H1 (cell line): Measurements from ENCODE around the gene VSNL1. TPM values are rescaled to one million over a fixed set of nuclear protein-coding genes. Genes with fewer than 3 reads are reported as not detected.

Source experiments
- JUN ChIP-seq: IDR thresholded peaks from 2 replicates; pipeline ENCODE4 v1.6.1; 2011; ENCODE audit warnings: low read depth, mild to moderate bottlenecking, improper control_type of control experiment, low read length
- PHF8 ChIP-seq: fragments of 200-600 bp; sonication (generic); conservative IDR thresholded peaks from 2 replicates; pipeline ENCODE4 v1.7.1; 2012; ENCODE audit warnings: low read depth, mild to moderate bottlenecking, inconsistent platforms, low read length, moderate library complexity
- POU5F1 ChIP-seq: IDR thresholded peaks from 2 replicates; pipeline ENCODE4 v1.6.1; 2011; ENCODE audit warnings: low read depth, mild to moderate bottlenecking, low read length, moderate library complexity
- SIX5 ChIP-seq: IDR thresholded peaks from 2 replicates; pipeline ENCODE4 v1.6.1; 2011; ENCODE audit warnings: mild to moderate bottlenecking, low read depth, low read length
- TAF1 ChIP-seq: IDR thresholded peaks from 2 replicates; pipeline ENCODE4 v1.6.1; 2011; ENCODE audit warnings: mild to moderate bottlenecking, low read depth, low read length
- polyA plus RNA-seq, 7 experiments: library from polyadenylated mRNA; depleted of rRNA in 3 of 7; stranded (reverse) in 5 of 7; unstranded in 2 of 7; fragments of >200 nt in 5 of 7; fragments of 200-250 nt in 2 of 7; gene quantifications; 1 replicate in 5 of 7; 2 replicates in 1 of 7; 4 replicates in 1 of 7; pipeline versions ENCODE4 v1.2.1 to v1.2.3, GENCODE V29; 2011 to 2013; ENCODE audit warnings: missing spikeins in 2 of 7, mixed read lengths in 2 of 7
- total RNA-seq: library from RNA; stranded (reverse); fragmentation: NEBNext Ultra II Directional; extraction: Animal tissue kit (Norgen Biotek cat#: 25700); gene quantifications from 2 replicates; pipeline ENCODE4 v1.2.1, GENCODE V29; 2021

Gene VSNL1
- total and polyA plus RNA-seq, 2 of the 8 experiments (the other 6 are each of a cell fraction or from before 2014, with no cell fraction given): 49.4 to 108 TPM

DNA sequence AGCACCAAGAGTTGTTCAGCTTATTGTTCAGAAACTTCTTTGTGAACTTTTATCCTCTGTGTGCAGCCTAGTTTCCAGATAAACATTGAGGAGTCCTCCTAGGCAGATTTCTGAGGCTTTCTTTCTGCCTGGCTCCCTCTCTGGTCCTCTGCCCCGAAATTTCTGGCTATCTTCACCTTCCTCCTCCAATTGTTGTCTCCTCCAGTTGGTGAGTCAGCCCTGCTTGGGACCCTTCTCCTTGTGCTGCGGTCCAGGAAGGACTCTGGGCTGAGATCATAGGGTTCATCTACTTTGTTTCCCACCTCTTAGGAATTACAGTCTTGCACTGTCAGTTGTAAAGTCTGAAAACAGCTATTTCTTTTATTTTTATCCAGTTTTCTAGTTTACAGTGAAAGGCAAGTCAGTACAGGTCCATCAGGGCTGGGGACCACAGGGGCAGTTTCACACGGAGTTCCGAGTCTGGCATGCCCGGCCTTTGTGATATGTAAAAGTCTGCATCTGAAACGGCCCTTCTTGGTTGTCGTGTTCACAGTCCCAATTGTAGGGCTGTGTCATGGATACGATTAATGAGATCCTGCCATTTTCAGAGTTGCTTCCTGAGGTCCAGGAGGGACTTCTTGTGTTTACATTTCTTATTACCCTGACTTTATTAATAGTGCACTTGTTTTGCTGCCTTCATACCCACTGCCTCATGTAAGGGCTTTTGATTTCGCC lies 112.3 kb downstream of the VSNL1 start (continued):
- no peak for TF ChIP-seq PHF8
- no peak for TF ChIP-seq JUN
- no peak for TF ChIP-seq SIX5
- no peak for TF ChIP-seq POU5F1
- no peak for TF ChIP-seq TAF1
- TF ChIP-seq, all 59 proteins: peak for 0
